Astrocyte (in vitro differentiated cells and primary cell): Measurements from ENCODE around the gene ATXN10.
"Not testable (repeated sequence)": the region's sequence is repeated elsewhere in the genome, so short reads cannot be mapped to it uniquely, and the experiment has no call there.

Source experiments
- CTCF ChIP-seq: IDR thresholded peaks from 2 replicates; pipeline ENCODE4 v1.5.1; 2011; ENCODE audit warnings: low read depth, mild to moderate bottlenecking, inconsistent platforms, low read length, moderate library complexity; ENCODE audit not compliant: insufficient read depth
- EZH2 ChIP-seq: IDR thresholded peaks from 2 replicates; pipeline ENCODE4 v1.6.1; 2012; ENCODE audit warnings: mild to moderate bottlenecking, low read length, inconsistent platforms; ENCODE audit not compliant: insufficient read depth

GRCh38 chr22:45714390-45714789 lies 42.8 kb downstream of the ATXN10 start:
- not testable (repeated sequence) for TF ChIP-seq CTCF, EZH2
